ENCODE results near the gene BRME1.

DNA sequence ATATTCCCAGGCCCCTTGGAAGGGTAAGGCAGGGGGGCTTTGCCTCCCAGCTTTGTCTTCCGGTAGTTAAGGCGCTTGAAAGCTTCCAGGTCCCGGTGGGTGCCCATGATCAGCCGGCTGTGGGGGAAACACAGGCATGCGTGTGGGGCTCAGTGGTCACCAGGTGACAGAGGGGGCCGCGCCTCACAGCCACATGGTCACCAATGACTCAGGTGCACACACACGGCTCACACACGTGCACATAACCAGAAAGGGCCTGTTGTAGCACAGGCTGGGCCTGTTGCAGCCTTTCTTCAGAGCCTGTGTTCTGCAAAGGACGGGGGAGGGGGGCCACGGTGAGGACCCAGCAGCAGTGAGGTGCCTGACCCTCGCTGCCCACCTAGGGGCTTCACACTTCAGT lies 23.1 kb downstream of the BRME1 start:
- TF ChIP-seq, protein P1, sequence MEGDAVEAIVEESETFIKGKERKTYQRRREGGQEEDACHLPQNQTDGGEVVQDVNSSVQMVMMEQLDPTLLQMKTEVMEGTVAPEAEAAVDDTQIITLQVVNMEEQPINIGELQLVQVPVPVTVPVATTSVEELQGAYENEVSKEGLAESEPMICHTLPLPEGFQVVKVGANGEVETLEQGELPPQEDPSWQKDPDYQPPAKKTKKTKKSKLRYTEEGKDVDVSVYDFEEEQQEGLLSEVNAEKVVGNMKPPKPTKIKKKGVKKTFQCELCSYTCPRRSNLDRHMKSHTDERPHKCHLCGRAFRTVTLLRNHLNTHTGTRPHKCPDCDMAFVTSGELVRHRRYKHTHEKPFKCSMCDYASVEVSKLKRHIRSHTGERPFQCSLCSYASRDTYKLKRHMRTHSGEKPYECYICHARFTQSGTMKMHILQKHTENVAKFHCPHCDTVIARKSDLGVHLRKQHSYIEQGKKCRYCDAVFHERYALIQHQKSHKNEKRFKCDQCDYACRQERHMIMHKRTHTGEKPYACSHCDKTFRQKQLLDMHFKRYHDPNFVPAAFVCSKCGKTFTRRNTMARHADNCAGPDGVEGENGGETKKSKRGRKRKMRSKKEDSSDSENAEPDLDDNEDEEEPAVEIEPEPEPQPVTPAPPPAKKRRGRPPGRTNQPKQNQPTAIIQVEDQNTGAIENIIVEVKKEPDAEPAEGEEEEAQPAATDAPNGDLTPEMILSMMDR (IDR thresholded peaks at IDR 0.05), result no peak
- TF ChIP-seq POLR2A (IDR thresholded peaks at IDR 0.05) (no peak), EP300 (IDR thresholded peaks at IDR 0.05) (no peak)

Data from ovary (tissue), 3 donors.